GM18868 (cell line): ENCODE data around the gene MRGPRX3.

Experiments
- ATAC-seq: cut with Tn5 transposase; IDR thresholded peaks from one replicate; pipeline ENCODE4 v1.9.1; 2021; ENCODE audit warnings: mild to moderate bottlenecking, moderate library complexity; ENCODE audit not compliant: unreplicated experiment

The MRGPRX3 gene

GRCh38 chr11:18151581-18151980 is 19.2 kb downstream of the MRGPRX3 start:
- no peak for ATAC-seq

- ATAC-seq, result no peak
Observed at GRCh38 chr11:18168372-18168771, 36.0 kb downstream of the MRGPRX3 start.

- ATAC-seq, result no peak
Observed at GRCh38 chr11:18171377-18172000, 39.1 kb downstream of the MRGPRX3 start.

- ATAC-seq, result no peak
Observed at GRCh38 chr11:18172666-18173065, 40.3 kb downstream of the MRGPRX3 start, which contains the start of gene MRGPRX4. TSS of gene MRGPRX4 (plus strand) at chr11:18172837. CDS start at chr11:18173257, 420 bp downstream.

- ATAC-seq, result no peak
Observed at GRCh38 chr11:18173225-18173866, 41.0 kb downstream of the MRGPRX3 start.
